ENCODE results near the gene EPHA5. TPM values are rescaled to one million over a fixed set of nuclear protein-coding genes. Genes with fewer than 3 reads are reported as not detected.

EPHA5 gene
- total RNA-seq, 4 donors from 2014 or later = 0.23 to 0.58 (median 0.37) TPM

GRCh38 chr4:65461781-65462180 lies 208.5 kb downstream of the EPHA5 start:
- no peaks in the 10 kb centered on the region for H3K36me3 ChIP-seq
- TF ChIP-seq CTCF (IDR thresholded peaks at IDR 0.05) (no peak), EP300 (IDR thresholded peaks at IDR 0.05) (no peak), POLR2A (IDR thresholded peaks at IDR 0.05; ENCODE audit: low read depth) (no peak), POLR2AphosphoS5 (IDR thresholded peaks at IDR 0.05) (no peak)
- no peaks in the 10 kb centered on the region for H3K9me3 ChIP-seq
- H3K27ac ChIP-seq (replicated peaks in 1 of 4) = no peak overlapping the region
- no peaks in the 10 kb centered on the region for H3K27me3 ChIP-seq
- H3K4me1 ChIP-seq = no peaks in the 10 kb centered on the region
- intact Hi-C loops (cut with DNase I) = no loop called here
- WGBS = 77% methylated on average over 4 of the region's 4 CpGs
- H3K4me3 ChIP-seq = no peak overlapping the region
- DNase-seq (ENCODE audit: extremely low spot score) = no peak

- intact Hi-C loops (cut with DNase I) = no loop called here
- H3K27ac ChIP-seq (replicated peaks in 1 of 4) = no peak overlapping the region
- no peak overlapping the region for H3K4me3 ChIP-seq
- no peaks in the 10 kb centered on the region for H3K9me3 ChIP-seq
- no peaks in the 10 kb centered on the region for H3K36me3 ChIP-seq
- H3K27me3 ChIP-seq = no peaks in the 10 kb centered on the region
- no peaks in the 10 kb centered on the region for H3K4me1 ChIP-seq
- TF ChIP-seq POLR2AphosphoS5 (IDR thresholded peaks at IDR 0.05) = no peak
- no peak for TF ChIP-seq POLR2A (IDR thresholded peaks at IDR 0.05; ENCODE audit: low read depth)
- no peak for TF ChIP-seq CTCF (IDR thresholded peaks at IDR 0.05)
- TF ChIP-seq EP300 (IDR thresholded peaks at IDR 0.05) = no peak
- DNase-seq (ENCODE audit: extremely low spot score) = no peak
- 53% methylated on average over 2 of the region's 2 CpGs for WGBS
These were observed 213.3 kb downstream of the EPHA5 start for GRCh38 chr4:65457011-65457410.

GRCh38 chr4:65456579-65456978 lies 213.7 kb downstream of the EPHA5 start:
- DNase-seq (ENCODE audit: extremely low spot score) = no peak
- Histone ChIP-seq H3K4me1 (no peaks in the 10 kb centered on the region), H3K36me3 (no peaks in the 10 kb centered on the region), H3K9me3 (no peaks in the 10 kb centered on the region), H3K27me3 (no peaks in the 10 kb centered on the region), H3K27ac (replicated peaks in 1 of 4) (no peak overlapping the region), H3K4me3 (no peak overlapping the region)
- TF ChIP-seq POLR2AphosphoS5 (IDR thresholded peaks at IDR 0.05) (no peak), EP300 (IDR thresholded peaks at IDR 0.05) (no peak), POLR2A (IDR thresholded peaks at IDR 0.05; ENCODE audit: low read depth) (no peak), CTCF (IDR thresholded peaks at IDR 0.05) (no peak)
- intact Hi-C loops (cut with DNase I) = no loop called here

GRCh38 chr4:65453398-65453797 lies 216.9 kb downstream of the EPHA5 start:
- no peak for TF ChIP-seq EP300 (IDR thresholded peaks at IDR 0.05)
- TF ChIP-seq POLR2AphosphoS5 (IDR thresholded peaks at IDR 0.05) = no peak
- TF ChIP-seq POLR2A (IDR thresholded peaks at IDR 0.05; ENCODE audit: low read depth) = no peak
- no peak for TF ChIP-seq CTCF (IDR thresholded peaks at IDR 0.05)
- no peaks in the 10 kb centered on the region for H3K4me1 ChIP-seq
- intact Hi-C loops (cut with DNase I) = no loop called here
- no peaks in the 10 kb centered on the region for H3K9me3 ChIP-seq
- no peak for DNase-seq (ENCODE audit: extremely low spot score)
- no peak overlapping the region for H3K27ac ChIP-seq (replicated peaks in 1 of 4)
- no peaks in the 10 kb centered on the region for H3K27me3 ChIP-seq
- no peaks in the 10 kb centered on the region for H3K36me3 ChIP-seq
- H3K4me3 ChIP-seq = no peak overlapping the region
- 67% methylated on average over 3 of the region's 3 CpGs for WGBS

GRCh38 chr4:65450899-65451298 lies 219.4 kb downstream of the EPHA5 start:
- Histone ChIP-seq H3K4me1 (no peaks in the 10 kb centered on the region), H3K27ac (replicated peaks in 1 of 4) (no peak overlapping the region), H3K27me3 (no peaks in the 10 kb centered on the region), H3K9me3 (no peaks in the 10 kb centered on the region), H3K36me3 (no peaks in the 10 kb centered on the region), H3K4me3 (no peak overlapping the region)
- intact Hi-C loops (cut with DNase I) = no loop called here
- no peak for TF ChIP-seq POLR2AphosphoS5 (IDR thresholded peaks at IDR 0.05)
- no peak for TF ChIP-seq EP300 (IDR thresholded peaks at IDR 0.05)
- no peak for TF ChIP-seq CTCF (IDR thresholded peaks at IDR 0.05)
- no peak for TF ChIP-seq POLR2A (IDR thresholded peaks at IDR 0.05; ENCODE audit: low read depth)
- DNase-seq (ENCODE audit: extremely low spot score) = no peak
- WGBS = 70% methylated on average over 2 of the region's 2 CpGs
